GM18951 (cell line): ENCODE results near the gene MIF4GD.

ENCODE experiments used
- POLR2A ChIP-seq: IDR thresholded peaks from 4 replicates; pipeline ENCODE4 v1.6.1; 2011; ENCODE audit warnings: mild to moderate bottlenecking; ENCODE audit not compliant: insufficient read length, insufficient read depth; ENCODE audit errors: extremely low read depth
- in situ Hi-C: fragments of 300-500 bp; cut with MboI; formaldehyde crosslinking; loops from one replicate; pipeline ENCODE4 v1.12.0; 2022; ENCODE audit warnings: low sequenced_read_pairs, mixed read lengths, inconsistent platforms; ENCODE audit not compliant: unreplicated experiment

MIF4GD gene

GRCh38 chr17:75272848-75273184, 1.8 kb upstream of the MIF4GD start:
- in situ Hi-C loops, result no loop called here
- no peak for TF ChIP-seq POLR2A

- in situ Hi-C loops, result no loop called here
- TF ChIP-seq POLR2A, result peak; percentile 26
Observed at GRCh38 chr17:75271955-75272847, 1.2 kb upstream of the MIF4GD start.

DNA sequence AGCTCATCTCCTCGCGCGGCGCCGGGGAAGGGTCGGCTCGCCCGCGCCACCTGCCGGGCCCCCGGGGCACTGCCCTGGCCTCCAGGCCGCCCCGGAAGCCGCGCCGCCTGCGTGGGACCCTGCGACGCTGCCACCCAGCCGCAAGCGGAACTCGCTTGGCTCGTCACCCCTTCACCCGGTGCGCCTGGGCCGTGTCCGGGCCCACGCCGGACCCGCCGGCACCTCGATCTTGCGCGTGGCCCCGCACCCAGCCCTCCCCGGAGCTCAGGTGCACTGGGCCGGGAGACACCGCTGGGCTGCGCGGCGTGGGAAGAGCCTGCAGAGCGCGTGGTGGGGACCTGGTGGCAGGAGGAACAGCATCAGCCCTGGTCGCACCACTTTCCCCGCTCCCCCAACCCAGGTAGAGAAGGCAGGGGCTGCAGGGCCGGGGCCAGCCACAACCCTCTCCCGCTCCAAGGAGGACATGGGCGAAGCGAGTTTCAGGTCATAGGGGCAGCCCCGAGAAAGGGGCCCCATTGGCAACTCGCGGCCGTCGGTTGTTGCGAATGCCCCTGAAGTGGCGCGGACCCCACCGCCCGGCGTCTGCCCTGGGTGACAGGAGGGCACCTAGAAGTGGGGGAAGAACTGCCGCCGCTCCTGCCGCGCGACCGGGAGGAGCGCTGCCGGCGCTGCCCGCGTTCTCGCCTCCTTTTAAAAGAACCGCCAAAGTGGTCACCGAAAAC, 363 bp upstream of the MIF4GD start:
- TF ChIP-seq POLR2A, result peak; percentile 76
- in situ Hi-C loops, result no loop called here

- in situ Hi-C loops, result no loop called here
- peak; percentile 21 for TF ChIP-seq POLR2A
Observed at GRCh38 chr17:75270218-75270965, 639 bp downstream of the MIF4GD start.

GRCh38 chr17:75269844-75270217, 1.2 kb downstream of the MIF4GD start:
- TF ChIP-seq POLR2A, result no peak

DNA sequence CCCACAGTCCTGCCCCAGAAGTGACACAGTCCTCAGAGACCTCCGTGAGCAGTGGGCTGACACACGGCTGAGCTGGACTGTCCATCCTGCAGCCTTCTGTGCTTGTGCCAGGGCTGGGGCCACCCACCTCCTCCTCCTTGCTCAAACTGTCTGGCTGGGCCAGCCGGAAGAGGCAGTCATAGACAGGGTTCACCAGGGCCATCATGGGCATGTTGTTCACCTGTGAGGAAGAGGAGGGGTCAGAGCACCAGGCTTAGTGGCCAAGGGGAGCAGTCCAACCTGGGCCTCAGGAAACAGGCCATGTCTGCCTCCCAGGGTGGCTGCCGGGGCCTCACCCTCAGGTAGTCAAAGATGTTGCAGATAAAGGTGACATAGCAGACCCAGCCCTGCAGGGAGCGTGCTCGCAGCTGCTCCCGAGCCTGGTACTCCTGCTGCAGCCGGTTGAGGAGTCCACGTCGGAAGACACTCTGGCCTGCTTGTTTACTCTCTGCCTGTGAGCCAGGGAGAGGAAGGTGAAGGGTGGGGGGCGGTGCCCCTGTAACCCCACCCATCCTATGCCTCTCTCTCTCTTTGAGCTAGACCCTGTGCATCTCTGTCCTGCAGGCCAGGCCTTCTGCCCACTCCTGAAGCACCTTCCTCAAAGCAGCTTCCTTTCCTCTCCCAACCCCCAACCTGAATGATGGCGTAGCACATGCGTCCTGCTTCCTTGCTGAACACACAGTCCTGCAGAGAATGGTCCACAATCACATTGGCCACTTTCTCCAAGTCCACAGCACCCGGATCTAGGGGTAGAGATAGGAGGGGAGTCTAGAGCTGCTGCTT, 3.4 kb downstream of the MIF4GD start:
- in situ Hi-C loops, result no loop called here
- TF ChIP-seq POLR2A, result peak; percentile 41

More at GRCh38 chr17:75269844-75270217, 1.2 kb downstream of the MIF4GD start:
- in situ Hi-C loops, result no loop called here

DNA sequence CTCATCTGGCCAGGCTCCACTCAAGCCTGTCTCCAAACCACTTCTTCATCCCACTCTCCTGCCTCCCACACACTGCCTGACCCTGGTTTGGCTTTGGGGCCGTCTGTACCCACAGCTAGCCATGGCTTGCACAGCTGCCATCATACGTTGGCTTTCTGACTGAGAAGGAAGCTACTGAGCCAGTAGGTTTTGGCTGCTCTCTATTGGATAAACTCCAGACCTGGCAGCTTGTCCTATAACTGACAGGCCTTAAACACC, 3.9 kb downstream of the MIF4GD start:
- in situ Hi-C loops, result no loop called here
- TF ChIP-seq POLR2A, result no peak

GRCh38 chr17:75266316-75267152, 4.5 kb downstream of the MIF4GD start:
- no peak for TF ChIP-seq POLR2A
- in situ Hi-C loops, result no loop called here

DNA sequence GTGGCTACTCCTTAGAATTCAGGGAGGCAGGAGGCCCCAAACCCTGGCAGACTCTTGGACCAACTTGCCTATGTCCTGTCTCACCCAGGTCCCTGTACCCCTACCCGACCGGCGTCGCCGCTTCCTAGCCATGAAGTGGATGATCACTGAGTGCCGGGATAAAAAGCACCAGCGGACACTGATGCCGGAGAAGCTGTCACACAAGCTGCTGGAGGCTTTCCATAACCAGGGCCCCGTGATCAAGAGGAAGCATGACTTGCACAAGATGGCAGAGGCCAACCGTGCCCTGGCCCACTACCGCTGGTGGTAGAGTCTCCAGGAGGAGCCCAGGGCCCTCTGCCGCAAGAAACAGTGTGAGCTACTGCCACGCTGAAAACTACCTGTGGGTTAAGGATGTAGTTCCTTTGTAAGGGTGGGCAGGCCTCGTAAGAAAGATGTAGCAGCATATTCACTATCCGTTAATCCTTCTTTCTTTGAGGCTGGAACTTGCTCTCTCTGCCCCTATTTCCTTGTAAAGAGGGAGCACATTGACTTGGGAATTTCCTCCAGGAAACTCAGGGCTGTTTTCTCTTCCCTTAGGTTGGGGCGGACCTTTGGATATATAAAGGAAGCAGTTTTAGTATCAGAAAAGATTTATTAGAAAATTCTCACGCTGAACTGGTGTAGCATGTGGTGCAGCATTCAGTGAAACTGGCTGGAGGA, 5.3 kb downstream of the MIF4GD start:
- TF ChIP-seq POLR2A, result no peak
- in situ Hi-C loops, result no loop called here

GRCh38 chr17:75263055-75263454, 8.0 kb downstream of the MIF4GD start:
- in situ Hi-C loops, result no loop called here
- TF ChIP-seq POLR2A, result no peak

- in situ Hi-C loops, result no loop called here
- TF ChIP-seq POLR2A, result no peak
Observed at GRCh38 chr17:75262112-75262606, 8.9 kb downstream of the MIF4GD start.
